8988T (cell line): Measurements from ENCODE around the gene SRD5A1.

Experiments
- DNase-seq: peaks from one replicate; pipeline ENCODE4 v3.0.0; 2011

The SRD5A1 gene

DNA sequence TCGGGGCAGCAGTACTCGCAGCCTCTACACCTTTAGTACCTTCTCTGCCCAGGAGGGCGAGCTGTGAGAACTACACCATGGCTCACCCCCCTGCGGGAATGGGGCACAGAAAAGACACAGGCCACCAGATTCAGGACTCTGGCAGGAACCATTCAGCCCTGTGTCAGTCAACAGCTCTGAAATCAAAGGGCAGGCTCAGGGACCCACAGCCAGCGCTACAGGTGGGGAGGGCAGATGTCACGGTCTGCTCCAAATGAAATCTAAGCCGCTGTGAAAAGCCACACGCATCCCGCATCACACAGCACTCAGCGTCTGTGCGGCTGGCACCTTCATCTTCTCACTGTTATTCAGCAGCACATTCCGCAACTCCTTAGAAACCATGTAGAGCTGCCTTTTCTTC, 28.3 kb upstream of the SRD5A1 start:
- no peak for DNase-seq

DNA sequence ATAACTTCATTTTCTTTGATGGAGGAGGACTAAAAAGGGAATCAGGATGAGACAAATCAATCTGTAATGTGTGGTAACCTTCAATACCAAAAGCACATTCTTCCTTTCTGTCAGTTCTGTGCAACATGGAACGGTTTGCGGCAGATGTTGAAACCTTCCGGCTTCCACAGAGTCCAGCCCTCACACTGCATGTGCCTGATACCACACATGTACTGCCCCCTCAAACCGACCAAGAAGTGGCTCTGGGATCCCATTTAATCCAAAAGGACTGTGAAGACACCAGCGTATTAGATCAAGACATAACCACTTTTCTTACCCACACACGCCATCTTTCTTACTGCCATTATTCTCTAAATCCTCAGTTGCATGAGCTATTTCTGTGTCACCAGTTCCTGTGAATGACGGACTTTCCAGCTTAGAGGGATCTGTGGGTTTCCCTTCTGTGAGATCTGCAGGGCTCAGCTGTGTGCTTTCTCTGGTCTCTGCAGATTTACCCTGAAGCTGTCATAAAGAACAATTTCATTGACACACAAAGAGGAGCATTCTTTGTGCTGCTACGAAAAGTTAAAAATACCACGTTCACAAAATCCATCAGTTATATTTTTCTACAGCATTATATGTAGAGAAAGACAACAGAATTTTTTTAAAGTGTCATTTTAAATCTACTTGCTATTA, 26.2 kb upstream of the SRD5A1 start:
- DNase-seq: no peak

DNA sequence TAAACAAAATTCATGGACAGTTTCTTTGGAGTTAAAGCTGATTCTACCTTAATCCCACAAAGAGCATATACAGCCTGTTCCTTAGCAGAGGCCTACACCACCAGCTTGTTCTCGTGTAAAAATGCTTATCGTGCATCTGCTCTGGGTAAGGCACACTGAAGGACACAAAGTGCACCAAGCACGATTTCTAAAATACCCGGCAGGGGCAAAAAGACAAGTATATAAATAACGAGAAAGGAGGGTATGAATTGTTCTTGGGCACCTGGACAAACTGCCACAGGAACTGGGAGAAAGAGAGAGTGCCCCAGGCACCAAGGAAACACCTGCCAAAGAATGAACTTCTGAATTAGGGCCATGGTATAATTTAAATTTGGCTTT, 25.7 kb upstream of the SRD5A1 start:
- DNase-seq: no peak

GRCh38 chr5:6608016-6608415, 25.2 kb upstream of the SRD5A1 start:
- no peak for DNase-seq

DNA sequence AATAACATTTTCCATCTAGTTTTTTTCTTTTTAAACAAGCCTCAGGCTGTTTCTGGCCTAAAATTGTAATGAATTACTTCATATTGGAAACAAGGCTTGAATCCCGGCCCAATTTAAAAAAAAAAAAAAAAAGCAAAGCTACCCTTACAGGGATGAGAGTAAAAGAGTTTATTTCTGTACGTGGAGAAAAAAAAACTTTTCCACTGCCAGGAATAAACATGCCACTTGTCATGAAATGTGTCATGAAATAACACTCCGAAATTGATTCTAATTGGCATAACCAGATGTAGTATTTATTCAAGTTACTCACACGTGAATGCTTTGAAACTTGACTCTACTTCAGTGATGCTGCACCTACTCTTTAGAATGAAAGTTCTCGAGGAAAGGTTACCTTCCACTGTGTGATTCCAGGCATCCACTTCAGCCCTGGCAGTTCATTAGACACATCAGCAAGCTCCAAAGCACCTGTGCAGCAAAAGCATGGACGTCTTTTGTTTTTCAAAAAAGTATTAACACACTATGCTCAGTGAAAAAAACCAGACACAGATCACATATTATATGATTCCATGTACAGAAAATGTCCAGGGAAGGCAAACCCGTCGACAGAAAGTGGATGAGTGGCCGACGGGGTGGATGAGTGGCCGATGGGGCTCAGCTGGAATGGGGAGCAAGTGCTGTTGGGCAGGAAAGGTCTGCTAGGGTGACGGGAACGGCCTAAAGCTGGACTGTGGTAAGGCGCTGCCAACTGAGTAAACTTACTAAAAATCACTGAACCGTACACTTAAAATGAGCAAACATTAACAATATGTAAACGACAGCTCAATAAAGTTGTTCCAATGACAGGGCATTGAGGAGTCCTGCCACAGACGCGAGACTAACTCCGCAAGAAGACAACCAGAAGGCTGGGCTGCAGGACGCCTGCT, 21.6 kb upstream of the SRD5A1 start:
- no peak for DNase-seq

GRCh38 chr5:6615034-6615815, 18.0 kb upstream of the SRD5A1 start:
- no peak for DNase-seq

GRCh38 chr5:6616632-6617031, 16.6 kb upstream of the SRD5A1 start:
- DNase-seq: no peak

- DNase-seq: no peak
Measured at GRCh38 chr5:6623228-6623627, 10.0 kb upstream of the SRD5A1 start.

- no peak for DNase-seq
Measured at GRCh38 chr5:6623941-6624340, 9.3 kb upstream of the SRD5A1 start.

DNA sequence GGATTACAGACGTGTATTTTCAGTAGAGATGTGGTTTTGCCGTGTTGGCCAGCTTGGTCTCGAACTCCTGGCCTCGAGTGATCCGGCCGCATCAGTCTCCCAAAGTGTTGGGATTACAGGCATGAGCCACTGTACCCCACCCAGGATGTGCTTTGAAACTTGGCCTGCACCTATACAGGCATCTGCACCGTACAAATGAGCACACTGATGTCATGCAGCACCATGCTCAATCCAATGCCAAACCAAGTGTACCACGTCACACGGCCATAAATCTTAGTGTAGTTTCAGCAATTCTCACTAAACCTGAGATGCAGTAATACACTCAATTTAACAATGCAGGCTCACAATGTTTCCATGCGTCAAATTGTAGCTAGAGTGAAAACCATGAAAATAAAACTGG, 6.7 kb upstream of the SRD5A1 start:
- DNase-seq: no peak

DNA sequence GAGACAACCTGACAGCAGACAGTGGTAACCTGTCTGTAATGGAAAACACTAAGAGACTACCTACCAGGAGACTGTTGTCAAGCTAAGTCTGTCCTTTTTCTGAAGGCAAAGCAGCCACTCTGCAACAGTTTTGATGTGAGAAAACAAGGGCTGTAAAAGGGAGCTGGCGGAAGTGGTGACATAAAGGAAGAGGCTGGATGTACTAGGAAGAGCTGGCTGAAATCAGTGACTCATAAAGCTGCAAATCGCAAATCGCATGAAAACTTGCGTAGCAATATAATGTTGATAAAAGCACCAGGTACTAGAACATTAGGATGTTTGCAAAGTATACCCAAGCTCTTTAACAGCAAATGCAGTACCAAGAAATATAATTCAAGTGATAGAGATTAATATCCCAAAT, 1.8 kb upstream of the SRD5A1 start:
- no peak for DNase-seq

DNA sequence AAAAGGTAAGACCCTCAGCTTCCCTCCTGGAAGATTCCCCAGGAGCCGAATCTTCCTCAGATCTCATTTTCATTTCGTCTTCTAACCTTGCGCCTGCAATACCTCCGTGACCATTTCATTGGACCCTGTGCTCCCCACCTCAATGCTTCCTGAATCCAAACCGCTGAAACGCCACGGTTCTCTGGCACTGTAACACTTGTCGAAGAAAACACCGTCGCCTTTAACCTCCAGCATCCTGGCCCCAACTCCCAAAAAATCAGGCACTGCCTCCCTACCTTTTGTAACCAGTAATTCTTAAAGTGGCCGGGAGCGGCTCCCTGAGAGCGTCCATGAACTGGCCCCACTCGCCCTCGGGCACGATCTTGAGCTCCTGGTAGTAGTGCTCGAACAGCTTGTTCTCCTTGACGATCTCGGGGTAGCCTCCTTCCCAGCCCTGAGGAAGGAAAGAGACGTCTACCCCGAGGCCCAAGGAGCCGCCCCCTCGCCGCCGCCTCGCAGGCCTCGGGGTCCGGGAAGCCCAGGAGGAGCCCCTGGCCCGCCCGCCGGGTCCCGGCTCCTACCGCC, 834 bp upstream of the SRD5A1 start:
- DNase-seq: no peak

DNA sequence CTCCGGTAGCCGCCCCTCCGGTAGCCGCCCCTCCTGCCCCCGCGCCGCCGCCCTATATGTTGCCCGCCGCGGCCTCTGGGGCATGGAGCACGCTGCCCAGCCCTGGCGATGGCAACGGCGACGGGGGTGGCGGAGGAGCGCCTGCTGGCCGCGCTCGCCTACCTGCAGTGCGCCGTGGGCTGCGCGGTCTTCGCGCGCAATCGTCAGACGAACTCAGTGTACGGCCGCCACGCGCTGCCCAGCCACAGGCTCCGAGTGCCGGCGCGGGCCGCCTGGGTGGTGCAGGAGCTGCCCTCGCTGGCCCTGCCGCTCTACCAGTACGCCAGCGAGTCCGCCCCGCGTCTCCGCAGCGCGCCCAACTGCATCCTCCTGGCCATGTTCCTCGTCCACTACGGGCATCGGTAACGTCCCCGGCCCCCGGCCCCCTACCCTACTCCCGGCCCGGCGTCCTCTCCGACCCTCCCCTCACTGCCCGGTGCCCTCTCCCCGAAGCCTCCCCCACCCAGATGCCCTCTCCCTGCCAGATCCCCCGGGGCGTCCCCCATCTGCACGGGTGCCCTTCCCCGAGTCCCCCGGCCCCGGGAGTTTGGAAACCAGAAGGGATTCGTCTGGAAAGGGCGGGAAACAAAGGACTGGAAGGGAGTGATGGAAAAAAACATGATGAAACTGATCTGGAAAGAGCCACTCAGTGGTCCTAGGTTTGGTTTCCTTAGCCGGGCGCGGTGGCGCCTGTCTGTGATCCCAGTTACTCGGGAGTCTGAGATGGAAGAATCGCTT, 417 bp downstream of the SRD5A1 start:
- peak; percentile 50 for DNase-seq

DNA sequence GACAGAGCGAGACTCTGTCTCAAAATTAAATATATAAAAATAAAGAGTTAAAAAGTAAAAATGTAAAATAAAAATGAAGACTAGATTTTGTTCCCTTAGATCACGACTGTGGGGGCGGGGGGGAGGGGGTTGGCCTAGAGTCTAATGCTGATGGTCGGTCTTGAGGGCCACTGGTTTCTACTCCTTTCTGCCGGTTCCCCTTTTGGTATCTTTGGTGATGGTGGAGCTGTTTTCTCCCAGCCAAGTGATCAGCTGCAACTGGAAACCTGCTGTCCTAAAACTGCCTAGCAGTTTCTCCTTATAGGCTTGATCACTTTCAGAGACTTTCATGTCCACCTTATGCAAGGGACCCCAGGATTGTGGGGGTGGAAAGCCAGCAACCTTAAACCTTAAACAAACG, 1.1 kb downstream of the SRD5A1 start:
- DNase-seq: no peak

- no peak for DNase-seq
Measured at GRCh38 chr5:6634788-6635430, 1.7 kb downstream of the SRD5A1 start.

GRCh38 chr5:6636293-6636692, 3.1 kb downstream of the SRD5A1 start:
- DNase-seq: no peak

DNA sequence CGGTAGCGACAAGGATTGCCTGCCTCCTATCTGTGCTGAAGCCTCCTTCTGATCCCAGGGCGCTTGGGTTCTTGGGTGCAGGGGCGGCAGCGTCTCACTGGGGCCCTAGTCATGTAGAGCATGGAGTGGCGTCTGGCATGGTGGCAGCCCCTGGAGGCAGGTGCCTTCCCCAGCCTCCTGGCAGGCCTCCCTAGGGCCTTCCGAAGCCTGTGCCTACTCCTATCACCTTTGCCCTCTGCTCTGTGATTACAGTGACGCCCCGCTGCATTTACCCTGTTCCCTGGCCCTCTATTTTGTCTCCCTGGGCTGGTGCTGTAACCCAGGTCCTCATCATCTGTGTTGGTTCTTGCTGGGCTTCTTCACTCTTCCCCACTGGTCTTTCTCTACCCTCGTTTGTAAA, 3.8 kb downstream of the SRD5A1 start:
- no peak for DNase-seq

GRCh38 chr5:6637590-6637989, 4.3 kb downstream of the SRD5A1 start:
- DNase-seq: no peak

DNA sequence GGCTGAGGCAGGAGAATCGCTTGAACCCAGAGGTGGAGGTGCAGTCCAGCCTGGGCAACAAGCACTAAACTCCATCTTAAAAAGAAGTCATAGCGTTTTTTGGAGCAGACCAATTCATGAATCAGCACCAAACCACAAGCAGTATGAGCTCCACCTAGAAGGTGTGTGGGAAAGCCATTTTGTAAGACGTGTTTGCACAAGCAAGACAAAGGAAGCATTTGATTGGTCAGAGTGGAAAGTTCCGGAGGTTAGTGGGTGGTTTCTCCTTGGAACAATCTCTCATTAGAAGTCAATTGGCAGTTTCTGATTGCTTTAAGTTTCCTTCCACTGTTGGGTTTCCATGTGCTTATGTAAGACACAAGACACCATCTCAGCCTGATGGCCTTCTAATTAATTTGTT, 5.0 kb downstream of the SRD5A1 start:
- DNase-seq: no peak

GRCh38 chr5:6642655-6643054, 9.4 kb downstream of the SRD5A1 start:
- DNase-seq: no peak

GRCh38 chr5:6644794-6645241, 11.6 kb downstream of the SRD5A1 start:
- no peak for DNase-seq
